ENCODE results near the gene TEX11.

The TEX11 gene

GRCh38 chrX:70508296-70508911 lies 400.1 kb downstream of the TEX11 start:
- no peaks in the 10 kb centered on the region for H3K9me3 ChIP-seq (ENCODE audit: control insufficient read depth in 1 of 2, low read length in 2 of 2)
- peaks cover 7 to 8% of the 10 kb centered on the region in 2 donors for H3K36me3 ChIP-seq (ENCODE audit: control insufficient read depth in 1 of 2, insufficient read depth in 2 of 2, low read length in 2 of 2)
- no peak overlapping the region for H3K27ac ChIP-seq (ENCODE audit: low read depth, low read length)
- H3K4me3 ChIP-seq (ENCODE audit: low read depth in 1 of 2, low read length in 2 of 2) = no peak overlapping the region
- no peak overlapping the region for H3K9ac ChIP-seq (ENCODE audit: low read depth in 1 of 2, low read length in 2 of 2)
- H3K4me1 ChIP-seq (ENCODE audit: control insufficient read depth in 1 of 2, insufficient read depth in 2 of 2, low read length in 2 of 2) = no peaks in the 10 kb centered on the region
- no peaks in the 10 kb centered on the region for H3K27me3 ChIP-seq (ENCODE audit: control insufficient read depth in 1 of 2, insufficient read depth in 2 of 2, low read length in 2 of 2)

- H3K9me3 ChIP-seq (ENCODE audit: control insufficient read depth in 1 of 2, low read length in 2 of 2) = no peaks in the 10 kb centered on the region
- H3K4me3 ChIP-seq (ENCODE audit: low read depth in 1 of 2, low read length in 2 of 2) = no peak overlapping the region
- H3K27me3 ChIP-seq (ENCODE audit: control insufficient read depth in 1 of 2, insufficient read depth in 2 of 2, low read length in 2 of 2) = no peaks in the 10 kb centered on the region
- H3K9ac ChIP-seq (ENCODE audit: low read depth in 1 of 2, low read length in 2 of 2) = no peak overlapping the region
- peaks cover 9 to 33% of the 10 kb centered on the region in 2 donors for H3K36me3 ChIP-seq (ENCODE audit: control insufficient read depth in 1 of 2, insufficient read depth in 2 of 2, low read length in 2 of 2)
- H3K4me1 ChIP-seq (ENCODE audit: control insufficient read depth in 1 of 2, insufficient read depth in 2 of 2, low read length in 2 of 2) = no peaks in the 10 kb centered on the region
- no peak overlapping the region for H3K27ac ChIP-seq (ENCODE audit: low read depth, low read length)
These were observed 403.1 kb downstream of the TEX11 start for GRCh38 chrX:70505451-70505841.

GRCh38 chrX:70504772-70505450 lies 403.6 kb downstream of the TEX11 start:
- no peaks in the 10 kb centered on the region for H3K4me1 ChIP-seq (ENCODE audit: control insufficient read depth in 1 of 2, insufficient read depth in 2 of 2, low read length in 2 of 2)
- peaks cover 9 to 37% of the 10 kb centered on the region in 2 donors for H3K36me3 ChIP-seq (ENCODE audit: control insufficient read depth in 1 of 2, insufficient read depth in 2 of 2, low read length in 2 of 2)
- H3K27ac ChIP-seq (ENCODE audit: low read depth, low read length) = no peak overlapping the region
- H3K9me3 ChIP-seq (ENCODE audit: control insufficient read depth in 1 of 2, low read length in 2 of 2) = no peaks in the 10 kb centered on the region
- H3K4me3 ChIP-seq (ENCODE audit: low read depth in 1 of 2, low read length in 2 of 2) = no peak overlapping the region
- H3K9ac ChIP-seq (ENCODE audit: low read depth in 1 of 2, low read length in 2 of 2) = no peak overlapping the region
- H3K27me3 ChIP-seq (ENCODE audit: control insufficient read depth in 1 of 2, insufficient read depth in 2 of 2, low read length in 2 of 2) = no peaks in the 10 kb centered on the region

GRCh38 chrX:70500826-70501225 lies 407.7 kb downstream of the TEX11 start:
- Histone ChIP-seq H3K4me3 (ENCODE audit: low read depth in 1 of 2, low read length in 2 of 2) (no peak overlapping the region), H3K4me1 (ENCODE audit: control insufficient read depth in 1 of 2, insufficient read depth in 2 of 2, low read length in 2 of 2) (no peaks in the 10 kb centered on the region), H3K27me3 (ENCODE audit: control insufficient read depth in 1 of 2, insufficient read depth in 2 of 2, low read length in 2 of 2) (no peaks in the 10 kb centered on the region), H3K9ac (ENCODE audit: low read depth in 1 of 2, low read length in 2 of 2) (no peak overlapping the region), H3K27ac (ENCODE audit: low read depth, low read length) (no peak overlapping the region), H3K9me3 (ENCODE audit: control insufficient read depth in 1 of 2, low read length in 2 of 2) (no peaks in the 10 kb centered on the region), H3K36me3 (ENCODE audit: control insufficient read depth in 1 of 2, insufficient read depth in 2 of 2, low read length in 2 of 2) (peaks cover 33 to 73% of the 10 kb centered on the region in 2 donors)

- no peak overlapping the region for H3K4me3 ChIP-seq (ENCODE audit: low read depth in 1 of 2, low read length in 2 of 2)
- H3K27me3 ChIP-seq (ENCODE audit: control insufficient read depth in 1 of 2, insufficient read depth in 2 of 2, low read length in 2 of 2) = no peaks in the 10 kb centered on the region
- H3K36me3 ChIP-seq (ENCODE audit: control insufficient read depth in 1 of 2, insufficient read depth in 2 of 2, low read length in 2 of 2) = peaks cover 41 to 85% of the 10 kb centered on the region in 2 donors
- H3K27ac ChIP-seq (ENCODE audit: low read depth, low read length) = no peak overlapping the region
- no peaks in the 10 kb centered on the region for H3K9me3 ChIP-seq (ENCODE audit: control insufficient read depth in 1 of 2, low read length in 2 of 2)
- H3K9ac ChIP-seq (ENCODE audit: low read depth in 1 of 2, low read length in 2 of 2) = no peak overlapping the region
- no peaks in the 10 kb centered on the region for H3K4me1 ChIP-seq (ENCODE audit: control insufficient read depth in 1 of 2, insufficient read depth in 2 of 2, low read length in 2 of 2)
These were observed 410.4 kb downstream of the TEX11 start for GRCh38 chrX:70498129-70498528.

- Histone ChIP-seq H3K9me3 (ENCODE audit: control insufficient read depth in 1 of 2, low read length in 2 of 2) (no peaks in the 10 kb centered on the region), H3K27ac (ENCODE audit: low read depth, low read length) (no peak overlapping the region), H3K4me1 (ENCODE audit: control insufficient read depth in 1 of 2, insufficient read depth in 2 of 2, low read length in 2 of 2) (no peaks in the 10 kb centered on the region), H3K27me3 (ENCODE audit: control insufficient read depth in 1 of 2, insufficient read depth in 2 of 2, low read length in 2 of 2) (no peaks in the 10 kb centered on the region), H3K4me3 (ENCODE audit: low read depth in 1 of 2, low read length in 2 of 2) (no peak overlapping the region), H3K9ac (ENCODE audit: low read depth in 1 of 2, low read length in 2 of 2) (no peak overlapping the region), H3K36me3 (ENCODE audit: control insufficient read depth in 1 of 2, insufficient read depth in 2 of 2, low read length in 2 of 2) (peaks cover 44 to 85% of the 10 kb centered on the region in 2 donors)
These were observed 411.5 kb downstream of the TEX11 start for GRCh38 chrX:70497026-70497425.

GRCh38 chrX:70496491-70496890 lies 412.0 kb downstream of the TEX11 start:
- H3K9ac ChIP-seq (ENCODE audit: low read depth in 1 of 2, low read length in 2 of 2) = no peak overlapping the region
- no peak overlapping the region for H3K4me3 ChIP-seq (ENCODE audit: low read depth in 1 of 2, low read length in 2 of 2)
- H3K27me3 ChIP-seq (ENCODE audit: control insufficient read depth in 1 of 2, insufficient read depth in 2 of 2, low read length in 2 of 2) = no peaks in the 10 kb centered on the region
- H3K36me3 ChIP-seq (ENCODE audit: control insufficient read depth in 1 of 2, insufficient read depth in 2 of 2, low read length in 2 of 2) = peaks cover 44 to 84% of the 10 kb centered on the region in 2 donors
- no peaks in the 10 kb centered on the region for H3K4me1 ChIP-seq (ENCODE audit: control insufficient read depth in 1 of 2, insufficient read depth in 2 of 2, low read length in 2 of 2)
- H3K27ac ChIP-seq (ENCODE audit: low read depth, low read length) = no peak overlapping the region
- H3K9me3 ChIP-seq (ENCODE audit: control insufficient read depth in 1 of 2, low read length in 2 of 2) = no peaks in the 10 kb centered on the region

GRCh38 chrX:70494441-70494840 lies 414.1 kb downstream of the TEX11 start:
- no peaks in the 10 kb centered on the region for H3K27me3 ChIP-seq (ENCODE audit: control insufficient read depth in 1 of 2, insufficient read depth in 2 of 2, low read length in 2 of 2)
- H3K4me3 ChIP-seq (ENCODE audit: low read depth in 1 of 2, low read length in 2 of 2) = no peak overlapping the region
- no peak overlapping the region for H3K9ac ChIP-seq (ENCODE audit: low read depth in 1 of 2, low read length in 2 of 2)
- H3K27ac ChIP-seq (ENCODE audit: low read depth, low read length) = no peak overlapping the region
- H3K9me3 ChIP-seq (ENCODE audit: control insufficient read depth in 1 of 2, low read length in 2 of 2) = no peaks in the 10 kb centered on the region
- no peaks in the 10 kb centered on the region for H3K4me1 ChIP-seq (ENCODE audit: control insufficient read depth in 1 of 2, insufficient read depth in 2 of 2, low read length in 2 of 2)
- peaks cover 42 to 69% of the 10 kb centered on the region in 2 donors for H3K36me3 ChIP-seq (ENCODE audit: control insufficient read depth in 1 of 2, insufficient read depth in 2 of 2, low read length in 2 of 2)

GRCh38 chrX:70488856-70489255 lies 419.7 kb downstream of the TEX11 start:
- H3K9ac ChIP-seq (ENCODE audit: low read depth in 1 of 2, low read length in 2 of 2) = no peak overlapping the region
- peaks cover 12 to 13% of the 10 kb centered on the region in 2 donors for H3K4me1 ChIP-seq (ENCODE audit: control insufficient read depth in 1 of 2, insufficient read depth in 2 of 2, low read length in 2 of 2)
- H3K9me3 ChIP-seq (ENCODE audit: control insufficient read depth in 1 of 2, low read length in 2 of 2) = no peaks in the 10 kb centered on the region
- H3K36me3 ChIP-seq (ENCODE audit: control insufficient read depth in 1 of 2, insufficient read depth in 2 of 2, low read length in 2 of 2) = peaks cover 12 to 22% of the 10 kb centered on the region in 2 donors
- H3K27ac ChIP-seq (ENCODE audit: low read depth, low read length) = no peak overlapping the region
- no peaks in the 10 kb centered on the region for H3K27me3 ChIP-seq (ENCODE audit: control insufficient read depth in 1 of 2, insufficient read depth in 2 of 2, low read length in 2 of 2)
- H3K4me3 ChIP-seq (ENCODE audit: low read depth in 1 of 2, low read length in 2 of 2) = no peak overlapping the region

- H3K9ac ChIP-seq (ENCODE audit: low read depth in 1 of 2, low read length in 2 of 2) = no peak overlapping the region
- H3K27ac ChIP-seq (ENCODE audit: low read depth, low read length) = no peak overlapping the region
- peaks cover 27 to 30% of the 10 kb centered on the region in 2 donors for H3K4me1 ChIP-seq (ENCODE audit: control insufficient read depth in 1 of 2, insufficient read depth in 2 of 2, low read length in 2 of 2)
- H3K9me3 ChIP-seq (ENCODE audit: control insufficient read depth in 1 of 2, low read length in 2 of 2) = no peaks in the 10 kb centered on the region
- peaks cover 4% of the 10 kb centered on the region in 2 donors for H3K36me3 ChIP-seq (ENCODE audit: control insufficient read depth in 1 of 2, insufficient read depth in 2 of 2, low read length in 2 of 2)
- H3K4me3 ChIP-seq (ENCODE audit: low read depth in 1 of 2, low read length in 2 of 2) = no peak overlapping the region
- H3K27me3 ChIP-seq (ENCODE audit: control insufficient read depth in 1 of 2, insufficient read depth in 2 of 2, low read length in 2 of 2) = no peaks in the 10 kb centered on the region
These were observed 423.0 kb downstream of the TEX11 start for GRCh38 chrX:70485466-70485865.
